OCI-LY7 (cell line): ENCODE results near the gene DNAI1. TPM values are rescaled to one million over a fixed set of nuclear protein-coding genes. Genes with fewer than 3 reads are reported as not detected.

Experiments used
- BruUV-seq: library from RNA; stranded (reverse); fragments of 400-500 nt; replicated peaks from 2 replicates; lab custom pipeline; 2021; lab: Mats Ljungman, UMichigan
- CTCF ChIA-PET: fragments of 300-600 bp; sonication (Branson Sonifier 250); formaldehyde crosslinking; loops from one replicate; lab custom pipeline; 2022; ENCODE audit warnings: antibody characterized with exemption; ENCODE audit not compliant: unreplicated experiment; lab: Charles Lee
- POLR2A ChIA-PET: fragments of 300-600 bp; sonication (Branson Sonifier 250); formaldehyde crosslinking; loops from one replicate; lab custom pipeline; 2022; ENCODE audit warnings: antibody characterized with exemption; lab: Charles Lee
- DNase-seq: peaks from one replicate; pipeline ENCODE4 v3.0.0-alpha.2; 2015; ENCODE audit warnings: low spot score
- H2AFZ ChIP-seq: fragments of 200-600 bp; sonication (generic), shearing (Covaris generic); 2 replicates; pipeline ENCODE4 v1.6.1; 2014; ENCODE audit warnings: mild to moderate bottlenecking, antibody characterized with exemption, low read length, moderate library complexity
- H3K27ac ChIP-seq: fragments of 200-600 bp; sonication (generic); 2 replicates; pipeline ENCODE4 v1.5.1; 2014; ENCODE audit warnings: mixed run types, low read depth, mild to moderate bottlenecking, moderate library complexity, low read length, inconsistent platforms; ENCODE audit not compliant: poor library complexity, severe bottlenecking
- H3K36me3 ChIP-seq: fragments of 200-600 bp; sonication (generic); 2 replicates; pipeline ENCODE4 v1.6.1; 2014; ENCODE audit warnings: mild to moderate bottlenecking, antibody characterized with exemption, low read length, moderate library complexity, mixed read lengths; ENCODE audit not compliant: insufficient read depth
- H3K4me1 ChIP-seq: fragments of 200-600 bp; sonication (generic); 2 replicates; pipeline ENCODE4 v1.5.1; 2014; ENCODE audit warnings: mild to moderate bottlenecking, low read length; ENCODE audit not compliant: insufficient read depth, poor library complexity, severe bottlenecking
- H3K4me2 ChIP-seq: fragments of 200-600 bp; sonication (generic); 2 replicates; pipeline ENCODE4 v1.6.1; 2014; ENCODE audit warnings: mild to moderate bottlenecking, low read length
- H3K4me3 ChIP-seq: fragments of 200-600 bp; sonication (generic); 2 replicates; pipeline ENCODE4 v1.5.1; 2014; ENCODE audit warnings: mild to moderate bottlenecking, low read depth, low read length; ENCODE audit not compliant: poor library complexity, severe bottlenecking
- H3K79me2 ChIP-seq: fragments of 200-600 bp; sonication (generic); 2 replicates; pipeline ENCODE4 v1.6.1; 2016; ENCODE audit warnings: low read depth, mild to moderate bottlenecking, low read length, moderate library complexity, mixed read lengths; ENCODE audit not compliant: insufficient read depth
- H3K9me2 ChIP-seq: fragments of 200-600 bp; sonication (generic); 2 replicates; pipeline ENCODE4 v1.6.1; 2016; ENCODE audit warnings: mild to moderate bottlenecking, low read length, mixed read lengths; ENCODE audit not compliant: insufficient read depth
- H3K9me3 ChIP-seq: fragments of 200-600 bp; sonication (generic); 2 replicates; pipeline ENCODE4 v1.6.1; 2014; ENCODE audit warnings: mild to moderate bottlenecking, mixed run types, low read length, mixed read lengths
- H4K20me1 ChIP-seq: fragments of 200-600 bp; sonication (generic); 2 replicates; pipeline ENCODE4 v1.6.1; 2014; ENCODE audit warnings: mild to moderate bottlenecking, antibody characterized with exemption, low read length, moderate library complexity, mixed read lengths; ENCODE audit not compliant: insufficient read depth
- EZH2phosphoT487 ChIP-seq: fragments of 200-600 bp; sonication (generic); IDR thresholded peaks from 2 replicates; pipeline ENCODE4 v1.6.1; 2018; ENCODE audit warnings: low read depth, borderline replicate concordance, mild to moderate bottlenecking, mixed run types, antibody characterized with exemption, low read length, moderate library complexity, mixed read lengths
- intact Hi-C: fragments of 100-400 bp; cut with micrococcal nuclease; formaldehyde crosslinking; loops from one replicate; pipeline ENCODE4 v1.10.0; 2022; ENCODE audit not compliant: unreplicated experiment
- total RNA-seq, 2 experiments: library from RNA; depleted of rRNA in 1 of 2; stranded (reverse); fragments of >200 nt in 1 of 2; shearing (Covaris generic) in 1 of 2; gene quantifications; 2 replicates each; pipeline ENCODE4 v1.2.3, GENCODE V29; 2014 to 2022
- TF ChIP-seq, protein P1 (sequence below): fragments of 200-600 bp; sonication (generic); conservative IDR thresholded peaks from 2 replicates; pipeline ENCODE4 v1.5.1; 2014; ENCODE audit warnings: mild to moderate bottlenecking, antibody characterized with exemption, low read length, moderate library complexity, mixed read lengths

The DNAI1 gene
- total RNA-seq, 2 experiments from 2014 or later = 0.57 to 0.97 TPM

DNA sequence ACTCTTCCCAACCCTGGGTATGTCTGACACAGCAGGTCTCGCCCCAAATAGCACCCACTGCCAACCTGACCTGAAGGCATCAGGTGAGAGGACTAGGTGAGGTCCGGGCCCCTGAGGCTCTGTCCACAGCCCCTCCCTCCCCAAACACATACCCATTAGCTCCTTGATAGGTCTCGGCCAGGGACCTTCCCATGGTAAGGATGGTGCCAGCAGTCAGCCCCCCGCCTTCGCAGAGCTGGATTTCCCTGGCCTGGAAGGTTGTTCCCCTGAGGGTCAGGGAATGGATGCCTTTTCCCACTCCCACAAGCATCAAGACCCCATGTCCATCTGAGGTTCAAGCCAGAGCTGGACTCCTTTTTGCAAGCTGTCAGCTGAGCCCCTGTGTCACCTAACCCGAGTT, 61.5 kb downstream of the DNAI1 start:
- no peaks in the 10 kb centered on the region for H3K36me3 ChIP-seq
- no TSS peak for BruUV-seq
- H3K4me2 ChIP-seq = no peak overlapping the region
- CTCF ChIA-PET = no interaction called here
- no peak overlapping the region for H3K4me3 ChIP-seq
- no peaks in the 10 kb centered on the region for H3K9me2 ChIP-seq
- no peaks in the 10 kb centered on the region for H3K79me2 ChIP-seq
- no peaks in the 10 kb centered on the region for H4K20me1 ChIP-seq
- H3K27ac ChIP-seq = no peak overlapping the region
- intact Hi-C loops = no loop called here
- H2AFZ ChIP-seq = no peak overlapping the region
- POLR2A ChIA-PET = no interaction called here
- TF ChIP-seq, protein P1, sequence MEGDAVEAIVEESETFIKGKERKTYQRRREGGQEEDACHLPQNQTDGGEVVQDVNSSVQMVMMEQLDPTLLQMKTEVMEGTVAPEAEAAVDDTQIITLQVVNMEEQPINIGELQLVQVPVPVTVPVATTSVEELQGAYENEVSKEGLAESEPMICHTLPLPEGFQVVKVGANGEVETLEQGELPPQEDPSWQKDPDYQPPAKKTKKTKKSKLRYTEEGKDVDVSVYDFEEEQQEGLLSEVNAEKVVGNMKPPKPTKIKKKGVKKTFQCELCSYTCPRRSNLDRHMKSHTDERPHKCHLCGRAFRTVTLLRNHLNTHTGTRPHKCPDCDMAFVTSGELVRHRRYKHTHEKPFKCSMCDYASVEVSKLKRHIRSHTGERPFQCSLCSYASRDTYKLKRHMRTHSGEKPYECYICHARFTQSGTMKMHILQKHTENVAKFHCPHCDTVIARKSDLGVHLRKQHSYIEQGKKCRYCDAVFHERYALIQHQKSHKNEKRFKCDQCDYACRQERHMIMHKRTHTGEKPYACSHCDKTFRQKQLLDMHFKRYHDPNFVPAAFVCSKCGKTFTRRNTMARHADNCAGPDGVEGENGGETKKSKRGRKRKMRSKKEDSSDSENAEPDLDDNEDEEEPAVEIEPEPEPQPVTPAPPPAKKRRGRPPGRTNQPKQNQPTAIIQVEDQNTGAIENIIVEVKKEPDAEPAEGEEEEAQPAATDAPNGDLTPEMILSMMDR = no peak
- no peak for TF ChIP-seq EZH2phosphoT487
- H3K4me1 ChIP-seq = peaks cover 12% of the 10 kb centered on the region
- H3K9me3 ChIP-seq = no peaks in the 10 kb centered on the region
- DNase-seq = no peak

DNA sequence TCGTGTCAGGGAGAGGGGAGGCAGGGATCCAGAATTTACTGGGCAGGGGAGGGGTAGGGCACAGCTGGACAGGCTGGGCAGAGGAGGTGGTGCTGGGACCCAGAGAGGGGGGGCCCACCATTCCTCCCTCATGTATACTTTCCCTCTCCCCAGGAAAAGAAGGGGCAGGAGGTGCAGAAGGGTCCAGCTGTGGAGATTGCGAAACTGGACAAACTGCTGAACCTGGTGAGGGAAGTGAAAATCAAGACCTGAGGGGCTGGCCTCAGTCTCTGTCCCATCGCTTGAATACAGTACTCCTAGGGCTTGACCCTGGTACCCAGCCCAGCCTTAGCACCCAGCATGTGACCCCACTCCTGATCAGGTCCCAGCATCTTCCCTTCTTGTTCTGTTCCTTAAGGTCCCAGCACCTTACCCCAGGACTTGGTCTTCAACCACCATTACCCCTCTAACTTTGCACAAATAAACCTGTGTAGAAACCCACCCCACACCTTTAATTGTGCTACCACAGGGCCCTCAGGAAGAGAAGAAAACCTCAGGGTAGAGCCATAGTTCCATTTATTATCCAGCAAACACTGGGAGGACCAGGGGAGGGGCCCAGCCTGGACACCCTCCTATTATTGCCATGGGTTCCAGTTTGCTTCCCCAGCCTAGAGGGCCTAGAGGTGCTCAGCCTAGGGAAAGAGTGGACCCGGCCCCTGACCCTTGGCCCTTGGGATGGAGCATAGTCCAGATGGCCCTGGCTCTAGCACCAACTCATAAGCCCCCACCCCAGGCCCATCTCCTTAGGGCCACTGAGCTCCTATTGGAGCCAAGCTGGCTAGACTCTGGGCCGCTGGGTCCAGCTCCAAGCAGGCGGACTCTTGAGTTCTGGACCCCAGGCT, 62.1 kb downstream of the DNAI1 start:
- Histone ChIP-seq H2AFZ (no peak overlapping the region), H3K79me2 (no peaks in the 10 kb centered on the region), H3K9me3 (no peaks in the 10 kb centered on the region), H3K9me2 (no peaks in the 10 kb centered on the region), H3K4me2 (no peak overlapping the region), H3K27ac (no peak overlapping the region), H4K20me1 (no peaks in the 10 kb centered on the region), H3K36me3 (no peaks in the 10 kb centered on the region), H3K4me1 (peaks cover 12% of the 10 kb centered on the region), H3K4me3 (no peak overlapping the region)
- no peak for TF ChIP-seq EZH2phosphoT487
- TF ChIP-seq, protein P1 = no peak
- intact Hi-C loops = no loop called here
- DNase-seq = no peak
- ChIA-PET CTCF (no interaction called here), POLR2A (interaction anchor here (0.5 kb wide), 1 partner anchor 86 kb away, joined by 3 read pairs; no protein-coding TSS in a partner anchor)
- BruUV-seq = no TSS peak

DNA sequence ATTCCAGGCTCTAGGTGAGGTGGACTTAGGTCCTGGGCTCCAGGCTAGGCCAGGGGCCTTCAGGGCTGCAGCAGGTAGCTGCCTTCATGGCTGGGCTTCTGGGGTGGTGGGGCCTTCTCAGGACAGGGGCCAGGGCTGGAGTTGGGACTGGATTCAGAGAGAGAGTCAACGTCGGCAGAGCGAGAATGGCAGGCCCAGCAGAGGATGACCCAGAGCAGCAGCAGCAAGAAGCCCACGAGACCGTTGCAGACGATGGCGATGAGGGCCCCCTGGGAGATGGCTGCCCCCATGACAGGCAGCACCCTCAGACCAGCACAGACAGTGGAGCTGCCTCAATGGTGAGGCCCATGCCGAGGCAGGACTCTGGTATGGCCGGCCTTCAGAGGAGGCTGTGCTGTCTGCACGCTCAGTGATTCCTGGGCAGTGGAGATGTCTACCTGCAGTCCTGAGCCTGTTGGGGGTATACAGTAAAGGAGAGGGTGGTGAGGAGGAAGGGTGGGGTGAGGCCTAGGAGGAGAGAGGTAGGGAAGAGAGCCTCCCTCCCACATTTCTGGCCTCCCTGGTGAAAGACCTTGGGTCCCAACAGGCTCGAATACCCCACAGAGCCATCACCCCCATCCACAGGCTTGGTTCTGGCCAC, 62.9 kb downstream of the DNAI1 start:
- H3K4me1 ChIP-seq = peaks cover 12% of the 10 kb centered on the region
- H4K20me1 ChIP-seq = no peaks in the 10 kb centered on the region
- TF ChIP-seq EZH2phosphoT487 = no peak
- TF ChIP-seq, protein P1 = no peak
- H2AFZ ChIP-seq = no peak overlapping the region
- intact Hi-C loops = no loop called here
- CTCF ChIA-PET = no interaction called here
- no peaks in the 10 kb centered on the region for H3K9me3 ChIP-seq
- no peaks in the 10 kb centered on the region for H3K9me2 ChIP-seq
- no peak overlapping the region for H3K4me2 ChIP-seq
- H3K27ac ChIP-seq = no peak overlapping the region
- H3K4me3 ChIP-seq = no peak overlapping the region
- no peaks in the 10 kb centered on the region for H3K79me2 ChIP-seq
- DNase-seq = no peak
- POLR2A ChIA-PET = no interaction called here
- no TSS peak for BruUV-seq
- no peaks in the 10 kb centered on the region for H3K36me3 ChIP-seq
